BE2C (cell line): ENCODE data around the gene AAMDC.
"Not testable (repeated sequence)": the region's sequence is repeated elsewhere in the genome, so short reads cannot be mapped to it uniquely, and the experiment has no call there.

ENCODE experiments used
- DNase-seq: peaks from one replicate; pipeline ENCODE4 v3.0.0-alpha.2; 2020
- H3K27me3 ChIP-seq: fragments of 250-450 bp; sonication (Bioruptor Pico); 2 replicates; pipeline ENCODE4 v1.5.1; 2020; ENCODE audit warnings: mild to moderate bottlenecking
- H3K36me3 ChIP-seq: fragments of 250-450 bp; sonication (Bioruptor Pico); 2 replicates; pipeline ENCODE4 v1.5.1; 2020; ENCODE audit warnings: mild to moderate bottlenecking
- H3K4me1 ChIP-seq: fragments of 250-450 bp; sonication (Bioruptor Pico); 2 replicates; pipeline ENCODE4 v1.5.1; 2020
- H3K4me3 ChIP-seq: 2 replicates; pipeline ENCODE4 v1.5.1; 2011; ENCODE audit warnings: low read depth, low read length
- H3K9me3 ChIP-seq: fragments of 250-450 bp; sonication (Bioruptor Pico); 2 replicates; pipeline ENCODE4 v1.5.1; 2020
- TF ChIP-seq, protein P1 (sequence below): IDR thresholded peaks from 2 replicates; pipeline ENCODE4 v1.5.1; 2012; ENCODE audit warnings: mild to moderate bottlenecking, low read depth, low read length

Gene AAMDC

GRCh38 chr11:77814848-77815247 lies 6.1 kb upstream of the AAMDC start:
- H3K36me3 ChIP-seq = peaks cover 30% of the 10 kb centered on the region
- H3K27me3 ChIP-seq = no peaks in the 10 kb centered on the region

GRCh38 chr11:77815459-77815858 lies 5.5 kb upstream of the AAMDC start:
- Histone ChIP-seq H3K4me1 (no peaks in the 10 kb centered on the region), H3K36me3 (peaks cover 24% of the 10 kb centered on the region), H3K27me3 (no peaks in the 10 kb centered on the region), H3K4me3 (no peak overlapping the region), H3K9me3 (no peaks in the 10 kb centered on the region)
- TF ChIP-seq, protein P1, sequence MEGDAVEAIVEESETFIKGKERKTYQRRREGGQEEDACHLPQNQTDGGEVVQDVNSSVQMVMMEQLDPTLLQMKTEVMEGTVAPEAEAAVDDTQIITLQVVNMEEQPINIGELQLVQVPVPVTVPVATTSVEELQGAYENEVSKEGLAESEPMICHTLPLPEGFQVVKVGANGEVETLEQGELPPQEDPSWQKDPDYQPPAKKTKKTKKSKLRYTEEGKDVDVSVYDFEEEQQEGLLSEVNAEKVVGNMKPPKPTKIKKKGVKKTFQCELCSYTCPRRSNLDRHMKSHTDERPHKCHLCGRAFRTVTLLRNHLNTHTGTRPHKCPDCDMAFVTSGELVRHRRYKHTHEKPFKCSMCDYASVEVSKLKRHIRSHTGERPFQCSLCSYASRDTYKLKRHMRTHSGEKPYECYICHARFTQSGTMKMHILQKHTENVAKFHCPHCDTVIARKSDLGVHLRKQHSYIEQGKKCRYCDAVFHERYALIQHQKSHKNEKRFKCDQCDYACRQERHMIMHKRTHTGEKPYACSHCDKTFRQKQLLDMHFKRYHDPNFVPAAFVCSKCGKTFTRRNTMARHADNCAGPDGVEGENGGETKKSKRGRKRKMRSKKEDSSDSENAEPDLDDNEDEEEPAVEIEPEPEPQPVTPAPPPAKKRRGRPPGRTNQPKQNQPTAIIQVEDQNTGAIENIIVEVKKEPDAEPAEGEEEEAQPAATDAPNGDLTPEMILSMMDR = no peak
- DNase-seq = no peak

More at GRCh38 chr11:77814848-77815247, 6.1 kb upstream of the AAMDC start:
- TF ChIP-seq, protein P1 = no peak
- Histone ChIP-seq H3K9me3 (no peaks in the 10 kb centered on the region), H3K4me1 (no peaks in the 10 kb centered on the region), H3K4me3 (no peak overlapping the region)
- DNase-seq = no peak

GRCh38 chr11:77819411-77819920 lies 1.5 kb upstream of the AAMDC start:
- DNase-seq = peak; percentile 89
- no peaks in the 10 kb centered on the region for H3K9me3 ChIP-seq
- H3K36me3 ChIP-seq = 0 out of 2 replicates have a peak, but pooled peaks cover 3% of the 10 kb centered on the region
- H3K4me1 ChIP-seq = no peaks in the 10 kb centered on the region
- TF ChIP-seq, protein P1 = peak; percentile 6; the same call in 1 of the 2 replicates
- H3K4me3 ChIP-seq = peak overlapping the region; percentile 99
- no peaks in the 10 kb centered on the region for H3K27me3 ChIP-seq

DNA sequence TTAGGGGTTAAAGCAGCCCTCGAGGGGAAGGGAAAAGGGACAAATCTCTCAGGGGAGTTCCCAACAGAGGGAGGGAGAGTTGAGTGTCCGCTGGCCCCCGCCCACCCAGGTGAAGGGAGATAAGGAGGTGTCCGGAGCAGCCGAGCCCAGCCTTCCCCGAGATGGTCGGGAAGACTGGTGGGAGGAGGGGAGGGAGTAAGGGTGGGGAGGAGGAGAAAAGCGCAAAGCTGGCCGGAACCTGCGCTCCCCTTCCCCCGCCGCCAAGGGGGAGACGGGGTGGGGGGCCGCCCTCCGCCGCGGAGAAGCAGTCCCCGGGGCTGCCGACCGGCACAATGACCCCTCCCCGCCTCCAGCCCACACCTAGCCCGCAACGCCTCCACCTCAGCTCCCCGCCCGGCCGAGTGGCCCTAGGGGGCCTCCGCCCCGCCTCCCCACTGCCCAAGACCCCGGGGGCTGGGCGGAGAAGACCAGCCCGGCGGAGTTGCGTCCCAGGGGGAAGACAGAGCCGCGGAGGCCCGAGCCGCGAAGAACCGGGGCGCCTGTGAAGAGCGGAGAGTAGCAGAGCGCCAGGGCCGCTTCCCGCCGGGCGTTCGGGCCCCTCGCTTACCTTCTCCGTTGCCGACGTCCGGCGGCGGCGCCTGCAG lies 901 bp upstream of the AAMDC start:
- DNase-seq = peak; percentile 58
- H3K4me1 ChIP-seq = no peaks in the 10 kb centered on the region
- TF ChIP-seq, protein P1 = no peak

GRCh38 chr11:77821349-77821851 lies 456 bp downstream of the AAMDC start:
- TF ChIP-seq, protein P1 = no peak
- Histone ChIP-seq H3K36me3 (no peaks in the 10 kb centered on the region), H3K27me3 (no peaks in the 10 kb centered on the region), H3K4me3 (peak overlapping the region; percentile 99), H3K9me3 (no peaks in the 10 kb centered on the region), H3K4me1 (no peaks in the 10 kb centered on the region)
- peak; percentile 12 for DNase-seq

More for the DNA sequence above, 901 bp upstream of the AAMDC start:
- Histone ChIP-seq H3K36me3 (no peaks in the 10 kb centered on the region), H3K9me3 (no peaks in the 10 kb centered on the region), H3K4me3 (peak overlapping the region; percentile 99), H3K27me3 (no peaks in the 10 kb centered on the region)

DNA sequence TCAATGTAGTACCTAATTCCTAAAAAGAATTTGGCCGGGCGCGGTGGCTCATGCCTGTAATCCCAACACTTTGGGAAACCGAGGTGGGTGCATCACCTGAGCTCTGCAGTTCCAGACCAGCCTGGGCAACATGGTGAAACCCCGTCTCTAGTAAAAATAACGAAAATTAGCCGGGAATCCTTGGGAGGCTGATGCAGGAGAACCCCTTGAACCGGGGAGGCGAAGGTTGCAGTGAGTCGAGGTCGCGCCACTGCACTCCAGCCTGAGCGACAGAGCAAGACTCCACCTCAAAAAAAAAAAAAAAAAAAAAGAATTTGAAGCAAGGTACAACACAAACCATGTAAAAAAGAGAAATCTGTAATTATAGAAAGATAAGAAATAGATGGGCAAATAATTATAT lies 1.2 kb downstream of the AAMDC start:
- peak overlapping the region; percentile 99 for H3K4me3 ChIP-seq
- H3K27me3 ChIP-seq = not testable (repeated sequence)

More for the DNA sequence above, 1.2 kb downstream of the AAMDC start:
- H3K4me1 ChIP-seq, H3K36me3 ChIP-seq, H3K9me3 ChIP-seq, DNase-seq: not testable (repeated sequence)
